MM.1S (cell line): ENCODE measurements around the gene MITF.

ENCODE experiments used
- CTCF ChIP-seq: fragments of 300-600 bp; sonication (generic); IDR thresholded peaks from 2 replicates; pipeline ENCODE4 v1.5.1; 2016; ENCODE audit warnings: antibody characterized with exemption, low read length, mixed read lengths
- EZH2 ChIP-seq: fragments of 300-600 bp; sonication (generic); optimal IDR thresholded peaks from 2 replicates; pipeline ENCODE3; 2017; ENCODE audit warnings: low read depth, mild to moderate bottlenecking, antibody characterized with exemption, low read length, mixed read lengths
- EZH2phosphoT487 ChIP-seq: fragments of 300-600 bp; sonication (generic); IDR thresholded peaks from 2 replicates; pipeline ENCODE4 v1.6.1; 2018; ENCODE audit warnings: antibody characterized with exemption, low read length

- TF ChIP-seq CTCF (no peak), EZH2 (no peak), EZH2phosphoT487 (no peak)
These were observed 5.0 kb downstream of the MITF start for GRCh38 chr3:69743975-69744906.
